Upper lobe of left lung (tissue), 6 donors: ENCODE data around the gene KCNAB1. TPM values are rescaled to one million over a fixed set of nuclear protein-coding genes. Genes with fewer than 3 reads are reported as not detected.
"Not testable (repeated sequence)": the region's sequence is repeated elsewhere in the genome, so short reads cannot be mapped to it uniquely, and the experiment has no call there.

Source experiments
- ATAC-seq, 2 donors: fragments of 200-7000 bp; cut with Tn5 transposase; one replicate each; pipeline ENCODE4 v1.9.1; 2022; ENCODE audit warnings: mild to moderate bottlenecking in 2 of 2, moderate library complexity in 2 of 2; ENCODE audit not compliant: low FRiP score in 2 of 2
- DNase-seq, 2 donors: peaks; one replicate each; pipeline ENCODE4 v3.0.0-alpha.2; 2019 to 2020
- H3K27ac ChIP-seq, 4 donors: fragments of 200-600 bp; sonication (generic); one replicate each; pipeline ENCODE4 v1.5.1; 2016 to 2019
- H3K27me3 ChIP-seq, 4 donors: fragments of 200-600 bp; sonication (generic); one replicate each; pipeline ENCODE4 v1.5.1; 2017 to 2019
- H3K36me3 ChIP-seq, 4 donors: fragments of 200-600 bp; sonication (generic); one replicate each; pipeline ENCODE4 v1.5.1; 2016 to 2019
- H3K4me1 ChIP-seq, 4 donors: fragments of 200-600 bp; sonication (generic); one replicate each; pipeline ENCODE4 v1.5.1; 2018 to 2019
- H3K4me3 ChIP-seq, 4 donors: fragments of 200-600 bp; sonication (generic); one replicate each; pipeline ENCODE4 v1.5.1; 2017 to 2019; ENCODE audit warnings: mild to moderate bottlenecking in 2 of 4, moderate library complexity in 1 of 4
- H3K9me3 ChIP-seq, 4 donors: fragments of 200-600 bp; sonication (generic); one replicate each; pipeline ENCODE4 v1.5.1; 2018 to 2019
- EP300 ChIP-seq, 4 donors: sonication (generic); formaldehyde crosslinking; IDR thresholded peaks; one replicate each; pipeline ENCODE4 v1.5.1; 2017; ENCODE audit warnings: antibody characterized with exemption in 4 of 4, control low read depth in 2 of 4
- POLR2A ChIP-seq, 4 donors: fragments of 450-650 bp; IDR thresholded peaks; one replicate each; pipeline ENCODE4 v1.5.1; 2016 to 2017; ENCODE audit warnings: antibody characterized with exemption in 4 of 4, mild to moderate bottlenecking in 2 of 4
- POLR2AphosphoS5 ChIP-seq, 2 donors: sonication (generic); formaldehyde crosslinking; IDR thresholded peaks; one replicate each; pipeline ENCODE4 v1.5.1; 2017; ENCODE audit warnings: antibody characterized with exemption in 2 of 2
- WGBS, 2 donors: methylation state at CpG; one replicate each; pipeline ENCODE4 v1.1.5; 2017 to 2018; 5-methylcytosine and 5-hydroxymethylcytosine counted together
- total RNA-seq, 6 donors: library from RNA; depleted of rRNA in 4 of 6; stranded (reverse); fragments of >200 nt in 4 of 6; gene quantifications; one replicate each; pipeline versions ENCODE4 v1.1.0 to v1.2.1, GENCODE V29; 2016 to 2021
- TF ChIP-seq, protein P1 (sequence below), 6 experiments: fragments of 450-650 bp in 4 of 6; fragments of 200-600 bp in 2 of 6; sonication (generic) in 2 of 6; IDR thresholded peaks; one replicate each; pipeline ENCODE4 v1.5.1; 2016 to 2019; ENCODE audit warnings: antibody characterized with exemption in 6 of 6
- donor health status: DM: no; HTN: no; CAD: no; lungs with moderate emphysema.
- donor health status: DM: no; HTN: yes; CAD: no; lungs with severe emphysema.

Gene KCNAB1
- total RNA-seq, 6 donors from 2014 or later, result 0.79 to 5.2 (median 3.0) TPM

DNA sequence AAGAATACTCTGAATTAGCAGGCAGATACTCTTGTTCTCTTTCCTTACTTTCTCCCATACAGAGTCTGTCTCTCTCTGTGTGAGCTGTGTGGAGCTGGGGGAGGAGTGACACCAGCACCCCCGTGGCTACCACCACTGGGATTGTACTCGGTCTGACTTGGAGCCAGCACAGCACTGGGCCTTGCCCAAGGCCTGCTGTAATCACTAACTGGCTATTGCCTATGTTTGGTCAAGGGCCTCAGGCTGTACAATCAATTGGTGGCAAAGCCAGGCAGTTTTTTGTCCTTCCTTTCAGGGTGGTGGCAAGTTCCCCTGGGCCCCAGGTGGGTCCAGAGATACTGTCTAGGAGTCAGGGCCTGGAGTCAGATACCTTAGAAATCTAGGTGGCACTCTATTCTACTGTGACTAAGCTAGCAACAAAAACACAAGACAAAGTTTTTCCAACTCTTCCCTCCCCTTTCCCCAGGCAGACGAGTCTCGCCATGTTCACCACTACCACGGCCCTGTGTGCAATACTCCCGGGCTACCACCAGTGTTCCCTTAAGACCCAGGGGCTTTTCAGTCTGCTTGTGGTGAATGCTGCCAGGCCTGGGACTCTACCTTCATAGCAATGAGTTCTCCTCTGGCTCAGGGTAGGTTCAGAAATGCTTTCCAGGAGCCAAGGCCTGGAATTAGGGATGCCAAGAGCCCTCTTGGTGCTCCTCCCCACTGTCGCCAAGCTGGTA is 151.8 kb downstream of the KCNAB1 start:
- no peak overlapping the region for H3K4me3 ChIP-seq
- TF ChIP-seq, protein P1, sequence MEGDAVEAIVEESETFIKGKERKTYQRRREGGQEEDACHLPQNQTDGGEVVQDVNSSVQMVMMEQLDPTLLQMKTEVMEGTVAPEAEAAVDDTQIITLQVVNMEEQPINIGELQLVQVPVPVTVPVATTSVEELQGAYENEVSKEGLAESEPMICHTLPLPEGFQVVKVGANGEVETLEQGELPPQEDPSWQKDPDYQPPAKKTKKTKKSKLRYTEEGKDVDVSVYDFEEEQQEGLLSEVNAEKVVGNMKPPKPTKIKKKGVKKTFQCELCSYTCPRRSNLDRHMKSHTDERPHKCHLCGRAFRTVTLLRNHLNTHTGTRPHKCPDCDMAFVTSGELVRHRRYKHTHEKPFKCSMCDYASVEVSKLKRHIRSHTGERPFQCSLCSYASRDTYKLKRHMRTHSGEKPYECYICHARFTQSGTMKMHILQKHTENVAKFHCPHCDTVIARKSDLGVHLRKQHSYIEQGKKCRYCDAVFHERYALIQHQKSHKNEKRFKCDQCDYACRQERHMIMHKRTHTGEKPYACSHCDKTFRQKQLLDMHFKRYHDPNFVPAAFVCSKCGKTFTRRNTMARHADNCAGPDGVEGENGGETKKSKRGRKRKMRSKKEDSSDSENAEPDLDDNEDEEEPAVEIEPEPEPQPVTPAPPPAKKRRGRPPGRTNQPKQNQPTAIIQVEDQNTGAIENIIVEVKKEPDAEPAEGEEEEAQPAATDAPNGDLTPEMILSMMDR (IDR thresholded peaks at IDR 0.05), result no peak
- TF ChIP-seq POLR2AphosphoS5 (IDR thresholded peaks at IDR 0.05) (no peak), EP300 (IDR thresholded peaks at IDR 0.05) (no peak), POLR2A (IDR thresholded peaks at IDR 0.05) (no peak)
- no peaks in the 10 kb centered on the region for H3K36me3 ChIP-seq
- no peak for ATAC-seq
- no peaks in the 10 kb centered on the region for H3K9me3 ChIP-seq
- H3K27ac ChIP-seq, result no peak overlapping the region
- no peak for DNase-seq
- H3K4me1 ChIP-seq, result no peaks in the 10 kb centered on the region
- no peaks in the 10 kb centered on the region for H3K27me3 ChIP-seq
- 92% methylated on average over 7 of the region's 7 CpGs for WGBS, 2 donors

DNA sequence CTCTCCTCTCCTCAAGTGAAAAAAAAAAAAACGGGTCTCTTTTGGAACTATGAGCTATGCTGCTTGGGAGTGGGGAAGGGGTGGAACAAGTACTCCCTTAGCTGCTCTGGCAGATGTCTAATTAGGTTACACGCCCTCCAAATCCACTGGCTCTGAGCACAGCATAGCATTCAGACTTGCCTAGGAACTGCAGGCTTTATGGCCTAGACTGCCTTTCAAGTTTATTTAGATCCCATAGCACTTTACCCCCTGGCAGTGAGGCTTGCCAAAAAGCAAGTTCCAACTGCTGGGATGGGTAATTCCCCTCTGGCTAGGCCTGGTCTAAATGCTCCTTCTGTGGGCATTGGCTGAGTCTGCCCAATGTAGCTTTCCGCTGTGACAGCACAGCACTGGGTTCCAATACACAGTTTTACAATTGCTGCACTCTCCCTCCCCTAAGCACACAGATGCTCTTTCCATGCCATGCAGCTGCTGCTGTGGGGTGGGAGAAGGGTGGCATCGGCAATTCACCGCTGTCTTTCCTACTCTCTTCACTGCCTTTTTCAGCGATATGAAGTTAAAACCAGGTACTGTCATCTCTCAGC is 152.8 kb downstream of the KCNAB1 start:
- 86 to 88% methylated on average over 6 of the region's 6 CpGs for WGBS, 2 donors
- H3K27me3 ChIP-seq, result no peaks in the 10 kb centered on the region
- TF ChIP-seq POLR2A (IDR thresholded peaks at IDR 0.05) (no peak), POLR2AphosphoS5 (IDR thresholded peaks at IDR 0.05) (no peak)
- TF ChIP-seq, protein P1 (IDR thresholded peaks at IDR 0.05), result no peak
- no peak overlapping the region for H3K4me3 ChIP-seq
- H3K27ac ChIP-seq, result no peak overlapping the region
- H3K36me3 ChIP-seq, result no peaks in the 10 kb centered on the region
- H3K9me3 ChIP-seq, result no peaks in the 10 kb centered on the region
- DNase-seq, result no peak
- no peak for ATAC-seq
- H3K4me1 ChIP-seq, result no peaks in the 10 kb centered on the region

DNA sequence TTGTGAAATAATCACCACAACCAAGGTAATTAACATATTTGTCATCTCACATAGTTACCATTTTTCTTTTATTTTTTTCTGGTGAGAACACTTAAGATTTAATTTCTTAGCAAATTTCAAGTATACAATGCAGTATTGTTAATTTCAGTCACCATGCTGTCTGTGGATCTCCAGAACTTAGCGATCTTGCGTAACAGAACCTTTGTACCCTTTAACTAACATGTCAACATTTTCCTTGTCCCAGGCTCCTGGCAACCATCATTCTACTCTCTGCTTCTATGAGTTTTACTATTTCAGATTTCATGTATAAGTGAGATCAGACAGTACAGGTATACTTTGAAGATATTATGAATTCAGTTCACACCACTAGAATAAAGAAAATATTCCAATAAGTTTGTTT is 154.4 kb downstream of the KCNAB1 start:
- DNase-seq, result no peak
- H3K36me3 ChIP-seq, result no peaks in the 10 kb centered on the region
- no peaks in the 10 kb centered on the region for H3K4me1 ChIP-seq
- ATAC-seq, result no peak
- H3K27ac ChIP-seq, result no peak overlapping the region
- TF ChIP-seq, protein P1 (IDR thresholded peaks at IDR 0.05), result no peak
- TF ChIP-seq POLR2A (IDR thresholded peaks at IDR 0.05), result no peak
- TF ChIP-seq EP300 (IDR thresholded peaks at IDR 0.05), result no peak
- no peak for TF ChIP-seq POLR2AphosphoS5 (IDR thresholded peaks at IDR 0.05)
- 93 to 100% methylated on average over 2 of the region's 2 CpGs for WGBS, 2 donors
- H3K27me3 ChIP-seq, result no peaks in the 10 kb centered on the region
- no peaks in the 10 kb centered on the region for H3K9me3 ChIP-seq
- no peak overlapping the region for H3K4me3 ChIP-seq

DNA sequence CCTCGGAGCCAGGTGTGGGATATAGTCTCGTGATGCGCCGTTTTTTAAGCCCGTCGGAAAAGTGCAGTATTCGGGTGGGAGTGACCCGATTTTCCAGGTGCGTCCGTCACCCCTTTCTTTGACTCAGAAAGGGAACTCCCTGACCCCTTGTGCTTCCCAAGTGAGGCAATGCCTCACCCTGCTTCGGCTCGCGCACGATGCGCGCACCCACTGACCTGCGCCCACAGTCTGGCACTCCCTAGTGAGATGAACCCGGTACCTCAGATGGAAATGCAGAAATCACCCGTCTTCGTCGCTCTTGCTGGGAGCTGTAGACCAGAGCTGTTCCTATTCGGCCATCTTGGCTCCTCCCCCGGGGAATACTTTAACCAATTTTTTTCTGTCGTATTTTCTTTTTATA is 164.3 kb downstream of the KCNAB1 start:
- not testable (repeated sequence) for H3K4me1 ChIP-seq, ATAC-seq, H3K9me3 ChIP-seq, H3K4me3 ChIP-seq, H3K27ac ChIP-seq, H3K36me3 ChIP-seq, H3K27me3 ChIP-seq
- DNase-seq, result peak in 1 of 2 donors; percentile 33
- WGBS, 2 donors, result 93 to 96% methylated on average over 24 of the region's 24 CpGs

DNA sequence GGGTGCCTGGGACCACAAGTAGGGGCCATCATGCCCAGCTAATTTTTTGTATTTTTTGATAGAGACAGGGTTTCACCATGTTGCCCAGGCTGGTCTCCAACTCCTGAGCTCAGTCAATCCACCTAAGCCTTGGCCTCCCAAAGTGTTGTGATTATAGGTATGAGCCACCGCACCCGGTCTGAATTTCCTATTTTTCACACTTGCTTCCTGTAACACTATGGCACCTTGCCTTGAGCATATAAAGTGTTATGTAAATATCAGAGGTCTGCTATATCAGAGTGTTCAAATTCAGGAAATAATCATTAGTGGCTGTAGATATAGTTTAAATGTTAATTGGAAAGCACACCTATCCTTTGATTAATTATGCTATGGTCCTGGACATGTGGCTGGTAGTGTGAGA is 165.2 kb downstream of the KCNAB1 start:
- Histone ChIP-seq H3K36me3 (no peaks in the 10 kb centered on the region), H3K9me3 (no peaks in the 10 kb centered on the region), H3K27ac (no peak overlapping the region), H3K4me1 (no peaks in the 10 kb centered on the region), H3K4me3 (no peak overlapping the region), H3K27me3 (peaks cover 0 to under 1% (median under 1%) of the 10 kb centered on the region in 4 donors)
- DNase-seq (no peak), ATAC-seq (no peak)
- TF ChIP-seq POLR2A (IDR thresholded peaks at IDR 0.05) (no peak), POLR2AphosphoS5 (IDR thresholded peaks at IDR 0.05) (no peak), EP300 (IDR thresholded peaks at IDR 0.05) (no peak)
- TF ChIP-seq, protein P1 (IDR thresholded peaks at IDR 0.05), result no peak
- 62 to 79% methylated on average over 2 of the region's 2 CpGs for WGBS, 2 donors
